Subcutaneous adipose tissue (tissue), 4 donors: ENCODE results near the gene C22orf42. TPM values are rescaled to one million over a fixed set of nuclear protein-coding genes. Genes with fewer than 3 reads are reported as not detected.

Experiments used
- small RNA-seq: library from RNA; depleted of rRNA; stranded (forward); fragments of <200 nt; gene quantifications from one replicate; pipeline ENCODE3, GENCODE V24; 2016
- total RNA-seq, 4 donors: library from RNA; depleted of rRNA; stranded (reverse); fragments of >200 nt; gene quantifications; one replicate each; pipeline ENCODE4 v1.1.0, GENCODE V29; 2016
- TF ChIP-seq, protein P1 (sequence below): fragments of 450-650 bp; IDR thresholded peaks from one replicate; pipeline ENCODE4 v1.5.1; 2016; ENCODE audit warnings: low read depth, mild to moderate bottlenecking, control low read depth, antibody characterized with exemption, moderate library complexity

Gene C22orf42
- total RNA-seq, 4 donors from 2014 or later, result not detected

DNA sequence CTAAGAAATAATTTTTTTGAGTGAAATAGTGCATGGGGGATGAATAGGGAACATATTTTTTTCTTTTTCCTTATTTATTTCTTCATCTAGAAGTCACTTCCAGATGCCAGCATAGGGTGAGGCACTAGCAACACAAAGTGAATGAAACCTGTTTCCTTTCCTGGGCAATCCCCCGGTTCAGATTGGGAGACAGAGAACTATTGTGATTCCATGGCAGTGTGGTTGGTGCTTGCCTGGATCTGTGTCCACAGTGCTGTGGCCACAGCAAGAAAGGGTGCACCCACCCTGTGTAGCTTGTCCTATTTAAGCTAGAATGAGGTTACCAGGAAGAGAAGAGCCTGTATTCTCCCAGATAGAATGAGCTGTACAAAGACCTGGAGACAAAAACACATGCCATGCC is 58.4 kb downstream of the C22orf42 start:
- TF ChIP-seq, protein P1, sequence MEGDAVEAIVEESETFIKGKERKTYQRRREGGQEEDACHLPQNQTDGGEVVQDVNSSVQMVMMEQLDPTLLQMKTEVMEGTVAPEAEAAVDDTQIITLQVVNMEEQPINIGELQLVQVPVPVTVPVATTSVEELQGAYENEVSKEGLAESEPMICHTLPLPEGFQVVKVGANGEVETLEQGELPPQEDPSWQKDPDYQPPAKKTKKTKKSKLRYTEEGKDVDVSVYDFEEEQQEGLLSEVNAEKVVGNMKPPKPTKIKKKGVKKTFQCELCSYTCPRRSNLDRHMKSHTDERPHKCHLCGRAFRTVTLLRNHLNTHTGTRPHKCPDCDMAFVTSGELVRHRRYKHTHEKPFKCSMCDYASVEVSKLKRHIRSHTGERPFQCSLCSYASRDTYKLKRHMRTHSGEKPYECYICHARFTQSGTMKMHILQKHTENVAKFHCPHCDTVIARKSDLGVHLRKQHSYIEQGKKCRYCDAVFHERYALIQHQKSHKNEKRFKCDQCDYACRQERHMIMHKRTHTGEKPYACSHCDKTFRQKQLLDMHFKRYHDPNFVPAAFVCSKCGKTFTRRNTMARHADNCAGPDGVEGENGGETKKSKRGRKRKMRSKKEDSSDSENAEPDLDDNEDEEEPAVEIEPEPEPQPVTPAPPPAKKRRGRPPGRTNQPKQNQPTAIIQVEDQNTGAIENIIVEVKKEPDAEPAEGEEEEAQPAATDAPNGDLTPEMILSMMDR, result no peak

Small RNA genes lying within 50 kb of the gene (small RNA-seq; reads per million reads assigned to genes)
- not detected for gene AP1B1P2
- gene RF02171, result not detected

Other genes starting within 250 kb of the C22orf42 start
- gene YWHAH, start 214.8 kb downstream of the C22orf42 start, total RNA-seq, result 10 to 100 TPM; 47.7 to 99.0 (median 54.0) TPM
- gene SLC5A1, start 116.0 kb downstream of the C22orf42 start, total RNA-seq, result not detected
- under 1 TPM in 1 of 4 donors, not detected in 3; 0.68 TPM for gene RFPL2, start 45.8 kb upstream of the C22orf42 start, total RNA-seq
- 1 to 10 TPM in 1 of 4 donors, under 1 TPM in 2, not detected in 1; 0.34 to 3.4 (median 0.98) TPM for gene SLC5A4, start 96.0 kb upstream of the C22orf42 start, total RNA-seq
- not detected for gene RFPL3, start 198.6 kb upstream of the C22orf42 start, total RNA-seq